Measurements from ENCODE around the gene MYH10.

DNA sequence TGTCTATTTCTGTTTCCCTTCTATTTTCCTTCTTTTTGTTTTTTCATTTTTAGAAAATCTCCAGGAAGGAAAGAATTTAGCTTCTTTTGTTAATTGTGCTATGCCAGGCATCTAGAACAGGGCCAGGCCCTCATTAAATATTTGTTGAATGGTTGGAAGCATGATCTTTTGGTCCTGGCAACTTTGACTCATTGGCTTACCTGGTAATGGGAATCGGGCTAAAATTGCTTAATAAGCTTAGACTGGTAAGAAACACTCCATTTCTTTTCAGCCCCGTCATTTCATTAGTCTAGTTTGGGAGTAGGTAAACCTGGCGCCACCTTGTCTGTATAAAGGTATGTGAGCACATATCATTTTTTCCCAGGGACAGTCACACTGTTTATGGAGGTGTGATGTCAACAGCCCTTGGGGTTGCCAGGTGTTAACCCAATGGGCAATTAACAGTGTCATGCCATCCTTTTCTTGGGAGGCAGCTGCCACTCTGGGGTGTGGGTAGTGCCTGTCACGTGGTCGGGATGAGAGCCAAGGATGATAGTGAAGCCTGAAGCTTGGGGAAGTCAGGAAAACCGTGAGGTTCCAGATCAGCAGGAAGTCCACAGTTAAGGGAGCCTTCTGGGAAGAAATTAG lies 204.3 kb downstream of the MYH10 start:
- TF ChIP-seq EZH2 (IDR thresholded peaks at IDR 0.05; ENCODE audit: insufficient read depth, poor library complexity, severe bottlenecking): no peak
- no peak for TF ChIP-seq EZH2phosphoT487 (IDR thresholded peaks at IDR 0.05; ENCODE audit: insufficient read depth, low read depth)
